ENCODE results near the gene ADSS1.

The ADSS1 gene

DNA sequence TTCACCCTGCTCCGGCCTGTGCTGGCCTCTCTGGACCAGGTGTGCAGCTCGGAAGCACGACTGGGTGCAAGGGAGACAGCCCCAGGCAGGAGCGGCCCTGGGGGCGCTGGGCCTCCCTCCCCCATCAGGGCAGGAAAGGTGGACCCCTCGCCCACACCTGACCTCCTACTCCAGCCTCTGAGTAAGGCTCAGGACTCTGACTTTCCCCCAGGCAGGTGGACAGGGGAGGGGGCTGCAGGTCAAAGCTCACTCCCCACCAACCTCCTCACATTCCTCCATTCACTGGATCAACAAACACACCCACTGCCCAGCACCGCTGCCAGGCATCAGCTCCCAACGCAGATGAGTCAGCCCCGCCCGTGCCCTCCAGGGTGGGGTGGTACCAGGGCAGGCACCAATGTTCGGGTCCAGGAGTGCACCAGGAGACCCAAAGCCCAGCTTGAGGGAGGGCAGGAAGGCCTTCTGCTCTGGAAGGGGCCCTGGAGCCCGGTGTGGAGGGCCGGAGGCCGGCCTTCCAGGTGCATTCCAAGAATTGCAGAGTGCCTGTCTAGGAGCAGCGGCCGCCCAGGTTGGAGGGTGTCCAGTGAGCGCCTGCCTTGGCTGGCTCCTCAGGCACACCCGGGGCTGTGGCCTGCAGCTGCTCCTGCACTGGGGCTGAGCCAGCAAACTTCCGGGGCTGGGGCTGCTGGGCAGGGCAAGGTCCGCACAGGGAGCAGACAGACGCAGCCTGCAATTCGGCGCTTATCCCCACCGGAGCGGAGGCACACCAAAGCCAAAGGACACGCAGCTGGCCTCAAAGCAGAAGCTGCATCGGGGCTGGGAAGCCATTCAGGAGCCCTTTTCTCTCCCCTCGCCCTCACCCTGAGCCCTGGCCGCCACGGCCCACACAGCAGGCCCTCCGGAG lies 36.2 kb upstream of the ADSS1 start:
- H3K4me3 ChIP-seq (ENCODE audit: low read depth in 1 of 2, low read length in 2 of 2), result peak overlapping the region; percentile 58 to 62

GRCh38 chr14:104688505-104689108 lies 35.4 kb upstream of the ADSS1 start:
- H3K27ac ChIP-seq (ENCODE audit: low read depth, low read length), result peak overlapping the region; percentile 93
- no peaks in the 10 kb centered on the region for H3K9me3 ChIP-seq (ENCODE audit: control insufficient read depth in 1 of 2, low read length in 2 of 2)
- no peaks in the 10 kb centered on the region for H3K27me3 ChIP-seq (ENCODE audit: control insufficient read depth in 1 of 2, insufficient read depth in 2 of 2, low read length in 2 of 2)
- peaks cover 3 to 7% of the 10 kb centered on the region in 2 donors for H3K36me3 ChIP-seq (ENCODE audit: control insufficient read depth in 1 of 2, insufficient read depth in 2 of 2, low read length in 2 of 2)
- peaks cover 36 to 61% of the 10 kb centered on the region in 2 donors for H3K4me1 ChIP-seq (ENCODE audit: control insufficient read depth in 1 of 2, insufficient read depth in 2 of 2, low read length in 2 of 2)
- peak overlapping the region; percentile 80 to 91 for H3K9ac ChIP-seq (ENCODE audit: low read depth in 1 of 2, low read length in 2 of 2)
- H3K4me3 ChIP-seq (ENCODE audit: low read depth in 1 of 2, low read length in 2 of 2), result peak overlapping the region; percentile 58 to 62

More for the DNA sequence above, 36.2 kb upstream of the ADSS1 start:
- peaks cover 36 to 60% of the 10 kb centered on the region in 2 donors for H3K4me1 ChIP-seq (ENCODE audit: control insufficient read depth in 1 of 2, insufficient read depth in 2 of 2, low read length in 2 of 2)
- H3K9me3 ChIP-seq (ENCODE audit: control insufficient read depth in 1 of 2, low read length in 2 of 2), result no peaks in the 10 kb centered on the region
- peak overlapping the region; percentile 93 for H3K27ac ChIP-seq (ENCODE audit: low read depth, low read length)
- H3K27me3 ChIP-seq (ENCODE audit: control insufficient read depth in 1 of 2, insufficient read depth in 2 of 2, low read length in 2 of 2), result no peaks in the 10 kb centered on the region
- peaks cover 0 to 7% of the 10 kb centered on the region in 2 donors for H3K36me3 ChIP-seq (ENCODE audit: control insufficient read depth in 1 of 2, insufficient read depth in 2 of 2, low read length in 2 of 2)
- H3K9ac ChIP-seq (ENCODE audit: low read depth in 1 of 2, low read length in 2 of 2), result peak overlapping the region; percentile 80 to 91

DNA sequence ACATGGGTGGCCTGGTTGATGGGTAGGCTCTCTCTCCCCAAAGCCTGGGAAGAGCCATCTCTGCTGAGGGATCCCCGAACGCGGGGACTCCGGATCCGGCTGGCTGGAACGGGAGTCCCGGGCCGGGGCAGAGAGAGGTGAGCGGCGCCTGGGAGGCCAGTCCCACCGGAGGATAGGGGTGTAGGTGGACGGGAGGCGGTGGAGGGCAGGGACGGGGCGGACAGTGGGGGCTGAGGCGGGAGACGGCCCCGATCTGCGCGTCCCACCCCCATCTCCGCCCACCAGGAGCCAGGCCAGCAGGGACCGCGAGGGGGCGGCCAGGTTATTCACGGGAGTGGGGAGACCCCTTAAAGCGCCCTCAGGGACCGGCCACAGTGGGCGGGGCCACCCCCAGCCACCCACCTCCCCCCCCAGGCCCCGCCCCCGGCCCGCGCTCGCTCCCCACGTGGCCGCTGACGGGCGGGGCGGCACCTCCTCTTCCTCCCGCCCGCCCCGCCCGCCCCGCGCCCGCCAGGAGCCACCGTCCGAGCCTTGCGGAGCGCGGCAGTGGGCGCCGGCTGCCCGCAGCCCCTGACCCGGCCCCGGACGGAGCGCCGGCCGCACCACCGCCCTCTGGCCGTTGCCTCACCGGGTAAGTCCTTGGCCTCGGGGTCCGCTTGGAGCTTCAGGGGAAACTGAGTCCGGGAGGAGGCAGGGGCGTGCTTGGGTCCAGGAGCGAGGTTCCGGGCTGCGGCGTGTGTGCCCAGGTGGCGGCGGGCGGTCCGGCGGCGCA lies 34.7 kb upstream of the ADSS1 start, which contains the start of gene INF2:
Gene INF2, plus strand, starts transcription at position 510 of the 772 bp plus-strand sequence. CDS start 11,748 bp downstream, outside the sequence.
- peaks cover 36 to 63% of the 10 kb centered on the region in 2 donors for H3K4me1 ChIP-seq (ENCODE audit: control insufficient read depth in 1 of 2, insufficient read depth in 2 of 2, low read length in 2 of 2)
- H3K27me3 ChIP-seq (ENCODE audit: control insufficient read depth in 1 of 2, insufficient read depth in 2 of 2, low read length in 2 of 2), result no peaks in the 10 kb centered on the region
- H3K27ac ChIP-seq (ENCODE audit: low read depth, low read length), result peak within 1 kb of the TSS; percentile 93
- H3K36me3 ChIP-seq (ENCODE audit: control insufficient read depth in 1 of 2, insufficient read depth in 2 of 2, low read length in 2 of 2), result peaks cover 4 to 9% of the 10 kb centered on the region in 2 donors
- no peaks in the 10 kb centered on the region for H3K9me3 ChIP-seq (ENCODE audit: control insufficient read depth in 1 of 2, low read length in 2 of 2)
- H3K9ac ChIP-seq (ENCODE audit: low read depth in 1 of 2, low read length in 2 of 2), result peak within 1 kb of the TSS; percentile 80 to 97
- H3K4me3 ChIP-seq (ENCODE audit: low read depth in 1 of 2, low read length in 2 of 2), result peak within 1 kb of the TSS; percentile 89 to 94

- Histone ChIP-seq H3K27ac (ENCODE audit: low read depth, low read length) (peak overlapping the region; percentile 66), H3K4me1 (ENCODE audit: control insufficient read depth in 1 of 2, insufficient read depth in 2 of 2, low read length in 2 of 2) (peaks cover 36 to 66% of the 10 kb centered on the region in 2 donors), H3K27me3 (ENCODE audit: control insufficient read depth in 1 of 2, insufficient read depth in 2 of 2, low read length in 2 of 2) (no peaks in the 10 kb centered on the region), H3K36me3 (ENCODE audit: control insufficient read depth in 1 of 2, insufficient read depth in 2 of 2, low read length in 2 of 2) (peaks cover 4 to 12% of the 10 kb centered on the region in 2 donors), H3K4me3 (ENCODE audit: low read depth in 1 of 2, low read length in 2 of 2) (peak overlapping the region; percentile 89 to 94), H3K9me3 (ENCODE audit: control insufficient read depth in 1 of 2, low read length in 2 of 2) (no peaks in the 10 kb centered on the region), H3K9ac (ENCODE audit: low read depth in 1 of 2, low read length in 2 of 2) (peak overlapping the region; percentile 79 to 97)
These were observed 33.9 kb upstream of the ADSS1 start for GRCh38 chr14:104689881-104690711.

GRCh38 chr14:104690861-104691455 lies 33.1 kb upstream of the ADSS1 start:
- Histone ChIP-seq H3K27me3 (ENCODE audit: control insufficient read depth in 1 of 2, insufficient read depth in 2 of 2, low read length in 2 of 2) (no peaks in the 10 kb centered on the region), H3K36me3 (ENCODE audit: control insufficient read depth in 1 of 2, insufficient read depth in 2 of 2, low read length in 2 of 2) (peaks cover 4 to 17% of the 10 kb centered on the region in 2 donors), H3K27ac (ENCODE audit: low read depth, low read length) (no peak overlapping the region), H3K9me3 (ENCODE audit: control insufficient read depth in 1 of 2, low read length in 2 of 2) (no peaks in the 10 kb centered on the region), H3K4me3 (ENCODE audit: low read depth in 1 of 2, low read length in 2 of 2) (peak overlapping the region; percentile 89 to 94), H3K4me1 (ENCODE audit: control insufficient read depth in 1 of 2, insufficient read depth in 2 of 2, low read length in 2 of 2) (peaks cover 36 to 70% of the 10 kb centered on the region in 2 donors), H3K9ac (ENCODE audit: low read depth in 1 of 2, low read length in 2 of 2) (peak overlapping the region; percentile 79 to 97)

GRCh38 chr14:104691546-104692260 lies 32.3 kb upstream of the ADSS1 start:
- Histone ChIP-seq H3K4me3 (ENCODE audit: low read depth in 1 of 2, low read length in 2 of 2) (peak overlapping the region; percentile 89 to 94), H3K27ac (ENCODE audit: low read depth, low read length) (no peak overlapping the region), H3K9ac (ENCODE audit: low read depth in 1 of 2, low read length in 2 of 2) (peak overlapping the region in 1 of 2 donors; percentile 97), H3K36me3 (ENCODE audit: control insufficient read depth in 1 of 2, insufficient read depth in 2 of 2, low read length in 2 of 2) (peaks cover 8 to 22% of the 10 kb centered on the region in 2 donors), H3K9me3 (ENCODE audit: control insufficient read depth in 1 of 2, low read length in 2 of 2) (no peaks in the 10 kb centered on the region), H3K27me3 (ENCODE audit: control insufficient read depth in 1 of 2, insufficient read depth in 2 of 2, low read length in 2 of 2) (no peaks in the 10 kb centered on the region), H3K4me1 (ENCODE audit: control insufficient read depth in 1 of 2, insufficient read depth in 2 of 2, low read length in 2 of 2) (peaks cover 32 to 68% of the 10 kb centered on the region in 2 donors)

GRCh38 chr14:104692261-104692938 lies 31.6 kb upstream of the ADSS1 start:
- H3K27me3 ChIP-seq (ENCODE audit: control insufficient read depth in 1 of 2, insufficient read depth in 2 of 2, low read length in 2 of 2), result no peaks in the 10 kb centered on the region
- no peaks in the 10 kb centered on the region for H3K9me3 ChIP-seq (ENCODE audit: control insufficient read depth in 1 of 2, low read length in 2 of 2)
- no peak overlapping the region for H3K4me3 ChIP-seq (ENCODE audit: low read depth in 1 of 2, low read length in 2 of 2)
- H3K9ac ChIP-seq (ENCODE audit: low read depth in 1 of 2, low read length in 2 of 2), result no peak overlapping the region
- no peak overlapping the region for H3K27ac ChIP-seq (ENCODE audit: low read depth, low read length)
- peaks cover 8 to 22% of the 10 kb centered on the region in 2 donors for H3K36me3 ChIP-seq (ENCODE audit: control insufficient read depth in 1 of 2, insufficient read depth in 2 of 2, low read length in 2 of 2)
- H3K4me1 ChIP-seq (ENCODE audit: control insufficient read depth in 1 of 2, insufficient read depth in 2 of 2, low read length in 2 of 2), result peaks cover 26 to 68% of the 10 kb centered on the region in 2 donors

DNA sequence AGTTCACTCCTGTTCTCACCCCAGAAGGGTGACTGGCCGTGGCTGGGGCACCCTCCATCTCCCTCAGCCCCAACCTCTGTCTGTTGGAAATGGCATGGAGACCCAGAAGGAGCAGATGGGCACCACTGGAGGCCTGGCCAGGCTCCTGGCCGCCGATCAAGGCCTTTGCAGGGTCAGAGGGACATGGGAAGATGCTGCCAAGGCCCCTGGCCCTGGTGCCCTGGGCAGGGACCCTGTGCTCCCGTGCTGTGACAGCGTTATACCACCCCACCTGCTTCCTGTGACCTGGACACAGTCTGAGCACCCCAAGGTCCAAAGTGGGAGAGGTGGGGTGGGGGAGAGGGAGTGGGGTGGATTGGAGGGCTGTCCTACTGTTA lies 31.1 kb upstream of the ADSS1 start:
- Histone ChIP-seq H3K4me1 (ENCODE audit: control insufficient read depth in 1 of 2, insufficient read depth in 2 of 2, low read length in 2 of 2) (peaks cover 21 to 65% of the 10 kb centered on the region in 2 donors), H3K9ac (ENCODE audit: low read depth in 1 of 2, low read length in 2 of 2) (no peak overlapping the region), H3K36me3 (ENCODE audit: control insufficient read depth in 1 of 2, insufficient read depth in 2 of 2, low read length in 2 of 2) (peaks cover 8 to 22% of the 10 kb centered on the region in 2 donors), H3K27me3 (ENCODE audit: control insufficient read depth in 1 of 2, insufficient read depth in 2 of 2, low read length in 2 of 2) (no peaks in the 10 kb centered on the region), H3K4me3 (ENCODE audit: low read depth in 1 of 2, low read length in 2 of 2) (no peak overlapping the region), H3K9me3 (ENCODE audit: control insufficient read depth in 1 of 2, low read length in 2 of 2) (no peaks in the 10 kb centered on the region), H3K27ac (ENCODE audit: low read depth, low read length) (no peak overlapping the region)

Data from duodenal mucosa (tissue), 2 donors.